ENCODE results near the gene LAMA4. TPM values are rescaled to one million over a fixed set of nuclear protein-coding genes. Genes with fewer than 3 reads are reported as not detected.

The LAMA4 gene
- total and polyA plus RNA-seq, 4 experiments from 2014 or later: not detected

GRCh38 chr6:112141707-112142106 is 112.7 kb downstream of the LAMA4 start:
- no peak overlapping the region for H3K27ac ChIP-seq (ENCODE audit: low read depth, low read length)
- no peak overlapping the region for H3K27ac Mint-ChIP-seq
- no peak for DNase-seq
- H3K4me1 ChIP-seq (ENCODE audit: insufficient read depth, low read length): no peaks in the 10 kb centered on the region
- H3K27me3 Mint-ChIP-seq: peaks cover 5 to 9% of the 10 kb centered on the region in 2 donors
- H3K4me3 Mint-ChIP-seq: no peak overlapping the region
- no peaks in the 10 kb centered on the region for H3K9me3 Mint-ChIP-seq
- no peaks in the 10 kb centered on the region for H3K36me3 Mint-ChIP-seq
- ChIA-PET CTCF (ENCODE audit: partially characterized antibody) (no interaction called here), POLR2A (ENCODE audit: partially characterized antibody) (no interaction called here)
- no peaks in the 10 kb centered on the region for H3K27me3 ChIP-seq (ENCODE audit: insufficient read depth, low read length)
- peaks cover 0 to 5% (median under 1%) of the 10 kb centered on the region in 4 donors for H3K4me1 Mint-ChIP-seq
- intact Hi-C loops (cut with micrococcal nuclease): no loop called here
- no peak overlapping the region for H3K4me3 ChIP-seq (ENCODE audit: low read length in 2 of 2)
- no peaks in the 10 kb centered on the region for H3K9me3 ChIP-seq (ENCODE audit: control insufficient read depth in 1 of 2, low read length in 2 of 2)
- H3K36me3 ChIP-seq (ENCODE audit: insufficient read depth, low read length): no peaks in the 10 kb centered on the region

GRCh38 chr6:112139052-112139451 is 115.3 kb downstream of the LAMA4 start:
- Histone ChIP-seq H3K36me3 (ENCODE audit: insufficient read depth, low read length) (no peaks in the 10 kb centered on the region), H3K27ac (ENCODE audit: low read depth, low read length) (no peak overlapping the region), H3K9me3 (ENCODE audit: control insufficient read depth in 1 of 2, low read length in 2 of 2) (no peaks in the 10 kb centered on the region), H3K27me3 (ENCODE audit: insufficient read depth, low read length) (no peaks in the 10 kb centered on the region), H3K4me3 (ENCODE audit: low read length in 2 of 2) (no peak overlapping the region), H3K4me1 (ENCODE audit: insufficient read depth, low read length) (no peaks in the 10 kb centered on the region)
- no peaks in the 10 kb centered on the region for H3K9me3 Mint-ChIP-seq
- peaks cover 0 to 2% (median under 1%) of the 10 kb centered on the region in 4 donors for H3K4me1 Mint-ChIP-seq
- ChIA-PET CTCF (ENCODE audit: partially characterized antibody) (interaction anchor here (1.5 to 1.6 kb wide), 2 partner anchors 24 to 128 kb away, joined by 3 to 4 read pairs; no protein-coding TSS in a partner anchor), POLR2A (ENCODE audit: partially characterized antibody) (no interaction called here)
- H3K4me3 Mint-ChIP-seq: no peak overlapping the region
- DNase-seq: no peak
- H3K27ac Mint-ChIP-seq: no peak overlapping the region
- H3K36me3 Mint-ChIP-seq: no peaks in the 10 kb centered on the region
- peaks cover 5 to 9% of the 10 kb centered on the region in 2 donors for H3K27me3 Mint-ChIP-seq
- intact Hi-C loops (cut with micrococcal nuclease): no loop called here

DNA sequence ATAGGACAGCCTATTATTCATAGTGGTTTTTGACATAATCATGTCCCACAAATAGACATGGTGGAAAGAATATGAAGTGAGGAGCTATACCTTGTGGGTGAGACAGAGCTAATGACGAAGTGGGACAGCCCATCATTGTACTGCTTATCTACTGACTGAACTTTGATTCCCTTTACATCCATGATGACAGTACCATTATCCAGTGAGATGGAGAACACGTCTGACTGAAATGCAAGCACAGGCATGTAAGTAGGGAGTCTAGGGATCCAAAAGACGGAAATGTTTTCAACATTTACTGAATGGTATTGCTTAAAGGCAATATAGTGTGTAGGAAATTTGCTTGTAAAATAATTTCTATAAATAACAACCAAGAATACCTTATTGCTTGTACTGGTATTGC is 123.5 kb downstream of the LAMA4 start:
- Mint-ChIP-seq H3K4me1 (no peaks in the 10 kb centered on the region), H3K27me3 (peaks cover 8 to 12% of the 10 kb centered on the region in 2 donors), H3K4me3 (no peak overlapping the region), H3K36me3 (no peaks in the 10 kb centered on the region), H3K9me3 (no peaks in the 10 kb centered on the region), H3K27ac (no peak overlapping the region)
- Histone ChIP-seq H3K27ac (ENCODE audit: low read depth, low read length) (no peak overlapping the region), H3K4me3 (ENCODE audit: low read length in 2 of 2) (no peak overlapping the region), H3K4me1 (ENCODE audit: insufficient read depth, low read length) (no peaks in the 10 kb centered on the region), H3K9me3 (ENCODE audit: control insufficient read depth in 1 of 2, low read length in 2 of 2) (no peaks in the 10 kb centered on the region), H3K27me3 (ENCODE audit: insufficient read depth, low read length) (no peaks in the 10 kb centered on the region), H3K36me3 (ENCODE audit: insufficient read depth, low read length) (no peaks in the 10 kb centered on the region)
- ChIA-PET CTCF (ENCODE audit: partially characterized antibody) (interaction anchor here (1.1 kb wide), 1 partner anchor 32 kb away, joined by 3 read pairs; no protein-coding TSS in a partner anchor), POLR2A (ENCODE audit: partially characterized antibody) (no interaction called here)
- intact Hi-C loops (cut with micrococcal nuclease): no loop called here
- DNase-seq: no peak

DNA sequence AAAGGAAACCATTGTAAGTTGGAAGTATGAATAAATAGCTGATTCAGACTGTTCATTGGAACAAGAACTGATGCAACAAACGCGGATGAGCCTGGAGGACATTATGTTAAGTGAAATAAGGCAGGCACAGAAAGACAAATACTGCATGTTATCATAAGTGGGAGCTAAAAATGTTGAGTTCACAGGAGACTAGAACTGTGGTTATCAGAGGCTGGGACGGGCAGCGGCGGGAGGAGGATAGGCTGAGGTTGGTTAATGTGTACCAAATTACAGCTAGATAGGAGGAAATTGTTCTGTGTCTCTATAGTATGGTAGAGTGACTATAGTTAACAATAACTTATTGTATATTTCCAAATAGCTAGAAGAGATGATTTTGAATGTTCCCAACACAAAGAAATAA is 126.2 kb downstream of the LAMA4 start:
- no peak overlapping the region for H3K4me3 Mint-ChIP-seq

DNA sequence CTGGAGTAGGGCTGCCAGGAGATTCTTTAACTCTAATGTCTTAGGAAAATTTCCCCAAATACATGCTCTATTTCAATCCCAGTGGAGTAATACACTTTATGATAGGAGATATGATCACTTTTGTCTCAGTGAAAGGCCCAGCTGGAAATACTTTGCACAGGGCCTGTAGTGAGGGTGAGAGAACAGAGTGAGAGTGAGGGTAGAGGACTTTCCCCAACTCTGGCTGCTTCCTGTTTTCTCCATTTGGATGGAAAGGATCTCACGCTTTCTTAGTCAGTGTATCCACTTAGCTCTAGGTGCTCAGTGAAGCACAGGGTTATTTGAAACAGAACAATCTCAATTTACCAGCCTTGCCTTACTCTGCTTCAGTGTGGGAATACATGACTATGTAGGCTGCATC is 130.4 kb downstream of the LAMA4 start:
- Histone ChIP-seq H3K36me3 (ENCODE audit: insufficient read depth, low read length) (no peaks in the 10 kb centered on the region), H3K4me3 (ENCODE audit: low read length in 2 of 2) (no peak overlapping the region), H3K27me3 (ENCODE audit: insufficient read depth, low read length) (no peaks in the 10 kb centered on the region), H3K9me3 (ENCODE audit: control insufficient read depth in 1 of 2, low read length in 2 of 2) (no peaks in the 10 kb centered on the region), H3K4me1 (ENCODE audit: insufficient read depth, low read length) (no peaks in the 10 kb centered on the region), H3K27ac (ENCODE audit: low read depth, low read length) (no peak overlapping the region)
- no peak for DNase-seq
- POLR2A ChIA-PET (ENCODE audit: partially characterized antibody): no interaction called here
- CTCF ChIA-PET (ENCODE audit: partially characterized antibody): interaction anchor here (1.5 kb wide), 1 partner anchor 37 kb away, joined by 3 read pairs; the partner anchor contains the start of gene TUBE1
- intact Hi-C loops (cut with micrococcal nuclease): no loop called here
- Mint-ChIP-seq H3K9me3 (no peaks in the 10 kb centered on the region), H3K27me3 (peaks cover 10 to 11% of the 10 kb centered on the region in 2 donors), H3K36me3 (no peaks in the 10 kb centered on the region), H3K4me1 (peaks cover 0 to 2% (median 0%) of the 10 kb centered on the region in 4 donors), H3K27ac (no peak overlapping the region), H3K4me3 (no peak overlapping the region)

More for the DNA sequence above, 126.2 kb downstream of the LAMA4 start:
- H3K27me3 ChIP-seq (ENCODE audit: insufficient read depth, low read length): no peaks in the 10 kb centered on the region
- H3K4me1 ChIP-seq (ENCODE audit: insufficient read depth, low read length): no peaks in the 10 kb centered on the region
- no peak overlapping the region for H3K27ac ChIP-seq (ENCODE audit: low read depth, low read length)
- Mint-ChIP-seq H3K9me3 (no peaks in the 10 kb centered on the region), H3K27me3 (peaks cover 9 to 13% of the 10 kb centered on the region in 2 donors), H3K36me3 (no peaks in the 10 kb centered on the region), H3K27ac (no peak overlapping the region), H3K4me1 (no peaks in the 10 kb centered on the region)
- H3K9me3 ChIP-seq (ENCODE audit: control insufficient read depth in 1 of 2, low read length in 2 of 2): no peaks in the 10 kb centered on the region
- intact Hi-C loops (cut with micrococcal nuclease): no loop called here
- POLR2A ChIA-PET (ENCODE audit: partially characterized antibody): no interaction called here
- CTCF ChIA-PET (ENCODE audit: partially characterized antibody): interaction anchor here (1.5 kb wide), 1 partner anchor 35 kb away, joined by 3 read pairs; no protein-coding TSS in a partner anchor
- H3K4me3 ChIP-seq (ENCODE audit: low read length in 2 of 2): no peak overlapping the region
- H3K36me3 ChIP-seq (ENCODE audit: insufficient read depth, low read length): no peaks in the 10 kb centered on the region
- no peak for DNase-seq

GRCh38 chr6:112122756-112123155 is 131.6 kb downstream of the LAMA4 start:
- H3K27me3 ChIP-seq (ENCODE audit: insufficient read depth, low read length): no peaks in the 10 kb centered on the region
- Mint-ChIP-seq H3K27me3 (peaks cover 8 to 10% of the 10 kb centered on the region in 2 donors), H3K4me3 (no peak overlapping the region), H3K36me3 (no peaks in the 10 kb centered on the region), H3K27ac (no peak overlapping the region), H3K9me3 (no peaks in the 10 kb centered on the region), H3K4me1 (peaks cover 0 to 2% (median 0%) of the 10 kb centered on the region in 4 donors)
- ChIA-PET POLR2A (ENCODE audit: partially characterized antibody) (no interaction called here), CTCF (ENCODE audit: partially characterized antibody) (no interaction called here)
- H3K4me1 ChIP-seq (ENCODE audit: insufficient read depth, low read length): no peaks in the 10 kb centered on the region
- H3K4me3 ChIP-seq (ENCODE audit: low read length in 2 of 2): no peak overlapping the region
- intact Hi-C loops (cut with micrococcal nuclease): no loop called here
- no peak for DNase-seq
- H3K27ac ChIP-seq (ENCODE audit: low read depth, low read length): no peak overlapping the region
- no peaks in the 10 kb centered on the region for H3K9me3 ChIP-seq (ENCODE audit: control insufficient read depth in 1 of 2, low read length in 2 of 2)
- H3K36me3 ChIP-seq (ENCODE audit: insufficient read depth, low read length): no peaks in the 10 kb centered on the region

GRCh38 chr6:112118034-112118433 is 136.3 kb downstream of the LAMA4 start:
- intact Hi-C loops (cut with micrococcal nuclease): no loop called here

DNA sequence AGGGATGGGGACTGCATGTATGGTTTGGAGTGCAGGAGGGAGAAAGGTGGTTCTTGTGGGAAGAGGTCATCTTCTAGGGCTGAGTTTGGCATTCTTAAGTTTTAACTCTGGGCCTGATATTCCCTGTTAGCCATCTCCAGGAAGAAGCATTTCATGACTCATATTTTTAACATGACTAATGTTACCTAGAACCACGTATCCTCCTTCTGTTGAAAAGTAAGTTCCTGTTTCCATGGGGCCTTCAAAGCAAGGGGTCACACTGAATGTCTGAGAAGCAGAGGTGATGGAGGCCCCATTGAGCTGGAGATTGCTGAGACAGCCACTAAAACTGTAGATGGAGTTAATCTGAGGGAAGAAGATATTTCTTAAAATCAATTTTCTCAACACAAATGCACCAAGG is 136.8 kb downstream of the LAMA4 start:
- intact Hi-C loops (cut with micrococcal nuclease): no loop called here
- no peak overlapping the region for H3K4me3 Mint-ChIP-seq
- H3K4me1 ChIP-seq (ENCODE audit: insufficient read depth, low read length): no peaks in the 10 kb centered on the region
- H3K9me3 ChIP-seq (ENCODE audit: control insufficient read depth in 1 of 2, low read length in 2 of 2): no peaks in the 10 kb centered on the region
- peaks cover 6 to 12% of the 10 kb centered on the region in 2 donors for H3K27me3 Mint-ChIP-seq
- H3K36me3 ChIP-seq (ENCODE audit: insufficient read depth, low read length): no peaks in the 10 kb centered on the region
- no peaks in the 10 kb centered on the region for H3K27me3 ChIP-seq (ENCODE audit: insufficient read depth, low read length)
- H3K36me3 Mint-ChIP-seq: no peaks in the 10 kb centered on the region
- H3K9me3 Mint-ChIP-seq: no peaks in the 10 kb centered on the region
- CTCF ChIA-PET (ENCODE audit: partially characterized antibody): no interaction called here
- POLR2A ChIA-PET (ENCODE audit: partially characterized antibody): no interaction called here
- no peak for DNase-seq
- H3K4me3 ChIP-seq (ENCODE audit: low read length in 2 of 2): no peak overlapping the region
- H3K4me1 Mint-ChIP-seq: no peaks in the 10 kb centered on the region
- H3K27ac Mint-ChIP-seq: no peak overlapping the region
- no peak overlapping the region for H3K27ac ChIP-seq (ENCODE audit: low read depth, low read length)

More at GRCh38 chr6:112118034-112118433, 136.3 kb downstream of the LAMA4 start:
- H3K27me3 Mint-ChIP-seq: peaks cover 6 to 13% of the 10 kb centered on the region in 2 donors
- peaks cover 0 to 1% (median 0%) of the 10 kb centered on the region in 4 donors for H3K4me1 Mint-ChIP-seq
- Histone ChIP-seq H3K27me3 (ENCODE audit: insufficient read depth, low read length) (no peaks in the 10 kb centered on the region), H3K4me1 (ENCODE audit: insufficient read depth, low read length) (no peaks in the 10 kb centered on the region), H3K27ac (ENCODE audit: low read depth, low read length) (no peak overlapping the region), H3K9me3 (ENCODE audit: control insufficient read depth in 1 of 2, low read length in 2 of 2) (no peaks in the 10 kb centered on the region), H3K4me3 (ENCODE audit: low read length in 2 of 2) (no peak overlapping the region), H3K36me3 (ENCODE audit: insufficient read depth, low read length) (no peaks in the 10 kb centered on the region)
- H3K4me3 Mint-ChIP-seq: no peak overlapping the region
- DNase-seq: no peak
- CTCF ChIA-PET (ENCODE audit: partially characterized antibody): no interaction called here
- POLR2A ChIA-PET (ENCODE audit: partially characterized antibody): no interaction called here
- H3K27ac Mint-ChIP-seq: no peak overlapping the region
- H3K36me3 Mint-ChIP-seq: no peaks in the 10 kb centered on the region
- H3K9me3 Mint-ChIP-seq: no peaks in the 10 kb centered on the region
